T-cell (primary cell): ENCODE data around the gene CLSTN2. TPM values are rescaled to one million over a fixed set of nuclear protein-coding genes. Genes with fewer than 3 reads are reported as not detected.

Experiments
- ATAC-seq, 4 experiments: fragments of 200-7000 bp in 3 of 4; fragments of 150-1000 bp in 1 of 4; cut with Tn5 transposase; replicated peaks in 1 of 4; 1 replicate in 3 of 4; 2 replicates in 1 of 4; pipeline ENCODE4 v1.10.0; 2021; ENCODE audit warnings: moderate library complexity in 3 of 4, mild to moderate bottlenecking in 2 of 4, moderate number of reproducible peaks in 1 of 4
- CTCF ChIA-PET, 2 donors: fragments of 300-600 bp; sonication (Branson Sonifier 250); formaldehyde crosslinking; loops; one replicate each; lab custom pipeline; 2022; ENCODE audit warnings: antibody characterized with exemption in 2 of 2; lab: Charles Lee
- POLR2A ChIA-PET, 2 donors: fragments of 300-600 bp; sonication (Branson Sonifier 250); formaldehyde crosslinking; loops; one replicate each; lab custom pipeline; 2022; ENCODE audit warnings: antibody characterized with exemption in 2 of 2; lab: Charles Lee
- DNase-seq, 35 experiments: peaks; one replicate each; pipeline versions ENCODE4 v3.0.0 to v3.0.0-alpha.2; 2013 to 2023
- H3K27ac ChIP-seq: one replicate; pipeline ENCODE4 v1.5.1; 2013; ENCODE audit warnings: low read length
- H3K27me3 ChIP-seq, 2 experiments: replicated peaks in 1 of 2; 1 replicate in 1 of 2; 2 replicates in 1 of 2; pipeline versions ENCODE4 v1.6.1 to v1.7.0; 2013; ENCODE audit warnings: low read length in 1 of 2, mixed read lengths in 1 of 2; ENCODE audit not compliant: control insufficient read depth in 2 of 2, insufficient read depth in 2 of 2; ENCODE audit errors: extremely low read depth in 1 of 2
- H3K36me3 ChIP-seq, 2 donors: 1 replicate in 1 of 2; 2 replicates in 1 of 2; pipeline versions ENCODE4 v1.6.1 to v1.7.0; 2013; ENCODE audit warnings: low read length in 1 of 2; ENCODE audit not compliant: control insufficient read depth in 2 of 2, insufficient read depth in 1 of 2; ENCODE audit errors: extremely low read depth in 1 of 2
- H3K4me1 ChIP-seq, 2 experiments: 1 replicate in 1 of 2; 2 replicates in 1 of 2; pipeline versions ENCODE4 v1.6.1 to v1.7.0; 2013; ENCODE audit warnings: low read length in 2 of 2, mixed read lengths in 1 of 2; ENCODE audit not compliant: insufficient read depth in 2 of 2, control insufficient read depth in 1 of 2; ENCODE audit errors: extremely low read depth in 1 of 2
- H3K4me3 ChIP-seq, 2 donors: 1 replicate in 1 of 2; 2 replicates in 1 of 2; pipeline versions ENCODE4 v1.5.1 to v1.7.0; 2013; ENCODE audit warnings: mild to moderate bottlenecking in 2 of 2, low read length in 1 of 2, moderate library complexity in 1 of 2; ENCODE audit not compliant: control insufficient read depth in 1 of 2; ENCODE audit errors: extremely low read depth in 1 of 2
- H3K9me3 ChIP-seq: 2 replicates; pipeline ENCODE4 v1.7.0; 2013
- H3K27ac Mint-ChIP-seq, 2 donors: one replicate each; pipeline ENCODE4 v1.8.0; 2020 to 2021; ENCODE audit warnings: mild to moderate bottlenecking in 2 of 2, mixed read lengths in 2 of 2
- H3K27me3 Mint-ChIP-seq, 2 donors: one replicate each; pipeline ENCODE4 v1.8.0; 2021 to 2022; ENCODE audit warnings: mixed read lengths in 2 of 2
- H3K36me3 Mint-ChIP-seq: one replicate; pipeline ENCODE4 v1.8.0; 2021; ENCODE audit warnings: mixed read lengths
- H3K4me1 Mint-ChIP-seq, 3 donors: one replicate each; pipeline ENCODE4 v1.8.0; 2020 to 2022; ENCODE audit warnings: mixed read lengths in 3 of 3, mild to moderate bottlenecking in 1 of 3
- H3K4me3 Mint-ChIP-seq, 3 donors: one replicate each; pipeline ENCODE4 v1.8.0; 2020 to 2022; ENCODE audit warnings: mild to moderate bottlenecking in 3 of 3, mixed read lengths in 3 of 3, moderate library complexity in 3 of 3
- H3K9me3 Mint-ChIP-seq, 3 donors: one replicate each; pipeline ENCODE4 v1.8.0; 2020 to 2022; ENCODE audit warnings: mixed read lengths in 3 of 3
- WGBS: methylation state at CpG from one replicate; pipeline ENCODE4 v1.1.5; 2013; ENCODE audit warnings: missing lambda C conversion rate; ENCODE audit not compliant: insufficient coverage; 5-methylcytosine and 5-hydroxymethylcytosine counted together
- total RNA-seq, 35 experiments: library from RNA in 6 of 35; stranded (reverse) in 6 of 35; fragments of 120-200 nt in 1 of 35; gene quantifications; one replicate each; pipeline versions ENCODE4 v1.2.1 to v1.2.4 and lab custom pipeline; 2013 to 2026

CLSTN2 gene
- total RNA-seq, 5 donors from 2014 or later (not counting 1 experiment from before 2014, with no cell fraction given): under 0.01 to 0.12 (median 0.03) TPM; not detected in 2

DNA sequence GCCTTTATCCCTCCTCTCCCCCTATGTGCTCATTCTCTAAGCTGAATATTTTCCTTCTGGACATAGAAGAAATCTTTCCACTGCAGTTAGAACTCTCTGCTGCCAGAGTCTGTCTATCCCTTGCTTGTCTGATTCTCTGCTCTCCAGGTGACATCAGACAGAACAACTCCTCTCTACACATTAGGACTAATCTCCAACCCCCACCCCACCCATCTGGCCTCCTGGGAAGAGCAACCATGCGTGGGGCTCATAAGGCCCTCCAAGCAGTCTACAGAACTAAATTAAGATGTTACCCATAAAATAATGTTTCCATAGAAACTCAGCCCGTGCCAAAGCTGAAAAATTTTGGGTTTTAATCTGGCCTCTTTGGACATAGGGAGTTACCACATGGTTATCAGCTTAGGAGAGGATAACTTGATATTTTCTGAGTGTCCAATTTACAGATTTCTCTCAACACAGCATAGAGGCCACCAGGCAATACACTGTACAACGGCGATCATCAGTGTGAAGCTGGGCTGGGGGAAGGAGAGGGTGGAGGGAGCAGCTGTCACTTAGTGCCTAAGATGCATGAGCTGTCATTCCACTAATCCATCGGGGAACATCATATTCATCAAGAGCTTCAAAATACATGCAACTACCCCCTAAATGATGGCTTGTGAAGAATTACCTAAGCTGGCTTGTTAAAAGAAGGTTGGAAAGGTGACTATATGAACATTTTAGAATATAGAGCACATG lies 199.4 kb downstream of the CLSTN2 start:
- Mint-ChIP-seq H3K9me3 (no peaks in the 10 kb centered on the region), H3K36me3 (no peaks in the 10 kb centered on the region), H3K4me3 (no peak overlapping the region), H3K4me1 (no peaks in the 10 kb centered on the region), H3K27me3 (peaks cover 3 to 4% of the 10 kb centered on the region in 2 donors), H3K27ac (no peak overlapping the region)
- H3K27ac ChIP-seq: no peak overlapping the region
- POLR2A ChIA-PET: no interaction called here
- H3K9me3 ChIP-seq: no peaks in the 10 kb centered on the region
- DNase-seq (no peak), ATAC-seq (no peak)
- H3K27me3 ChIP-seq: no peaks in the 10 kb centered on the region
- CTCF ChIA-PET: no interaction called here
- no peak overlapping the region for H3K4me3 ChIP-seq
- no peaks in the 10 kb centered on the region for H3K4me1 ChIP-seq
- no peaks in the 10 kb centered on the region for H3K36me3 ChIP-seq
- no CpG with 5 or more reads among the region's 5 CpGs for WGBS

DNA sequence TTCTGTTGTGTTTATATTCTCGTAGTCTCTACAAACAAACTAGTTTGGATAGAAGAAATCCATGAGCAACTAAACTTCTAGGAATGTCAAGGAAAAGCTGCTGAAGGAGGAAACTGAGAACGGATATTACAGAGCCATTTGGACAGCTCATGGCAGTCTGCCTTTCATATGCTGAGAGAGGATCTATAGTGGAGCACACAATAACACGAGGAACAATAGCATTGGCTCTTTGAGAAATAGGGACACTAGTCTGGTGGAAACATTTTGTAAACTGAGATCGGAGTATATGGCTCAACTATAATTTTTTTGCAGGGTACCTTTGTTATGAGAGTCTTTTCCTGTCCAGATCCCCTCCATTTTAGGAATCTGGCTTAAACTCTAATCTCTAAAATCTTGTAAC lies 200.5 kb downstream of the CLSTN2 start:
- Histone ChIP-seq H3K4me3 (no peak overlapping the region), H3K9me3 (no peaks in the 10 kb centered on the region), H3K36me3 (no peaks in the 10 kb centered on the region), H3K27me3 (no peaks in the 10 kb centered on the region), H3K27ac (no peak overlapping the region), H3K4me1 (no peaks in the 10 kb centered on the region)
- Mint-ChIP-seq H3K4me1 (no peaks in the 10 kb centered on the region), H3K27ac (no peak overlapping the region), H3K4me3 (no peak overlapping the region), H3K9me3 (no peaks in the 10 kb centered on the region), H3K27me3 (peaks cover 3 to 4% of the 10 kb centered on the region in 2 donors), H3K36me3 (no peaks in the 10 kb centered on the region)
- ChIA-PET POLR2A (no interaction called here), CTCF (no interaction called here)
- ATAC-seq: no peak
- no peak for DNase-seq
- WGBS: 38% methylated on average over 1 of the region's 4 CpGs

DNA sequence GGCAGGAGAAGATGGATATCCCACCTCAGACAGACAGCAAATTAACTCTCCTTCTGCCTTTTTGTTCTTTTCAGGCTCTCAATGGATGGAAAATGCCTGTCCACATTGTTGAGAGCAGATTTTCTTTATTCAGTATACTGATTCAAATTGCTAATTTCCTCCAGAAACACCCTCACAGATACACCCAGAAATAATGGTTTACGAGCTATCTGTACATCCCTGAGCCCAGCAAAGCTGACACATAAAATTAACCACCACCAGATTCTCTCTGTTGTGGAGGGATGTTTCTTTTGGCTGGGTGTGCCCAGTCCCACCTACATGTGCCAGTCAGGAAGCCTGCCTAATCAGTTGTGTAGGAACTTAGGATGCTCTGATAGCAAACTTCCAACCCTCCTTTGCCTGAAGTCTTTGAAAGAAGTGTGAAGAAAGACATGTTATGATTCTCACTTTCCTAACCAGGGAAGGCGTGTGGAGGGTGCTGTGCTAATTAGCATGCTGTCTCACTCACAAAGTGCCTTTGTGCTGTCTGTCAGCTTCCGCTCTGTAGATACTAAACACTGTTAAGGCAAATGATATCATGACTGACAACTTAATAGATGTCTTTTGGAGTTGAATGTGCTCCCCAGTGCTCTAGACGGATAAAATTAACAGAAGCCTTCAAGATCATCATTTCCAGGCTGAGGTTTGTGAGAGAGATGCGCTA lies 208.5 kb downstream of the CLSTN2 start:
- no peak for DNase-seq
- Mint-ChIP-seq H3K4me3 (no peak overlapping the region), H3K9me3 (no peaks in the 10 kb centered on the region), H3K36me3 (no peaks in the 10 kb centered on the region), H3K27me3 (no peaks in the 10 kb centered on the region), H3K27ac (no peak overlapping the region), H3K4me1 (no peaks in the 10 kb centered on the region)
- Histone ChIP-seq H3K36me3 (no peaks in the 10 kb centered on the region), H3K4me3 (no peak overlapping the region), H3K27ac (no peak overlapping the region), H3K27me3 (no peaks in the 10 kb centered on the region), H3K4me1 (no peaks in the 10 kb centered on the region), H3K9me3 (no peaks in the 10 kb centered on the region)
- no peak for ATAC-seq
- WGBS: no CpG with 5 or more reads among the region's 5 CpGs
- ChIA-PET CTCF (no interaction called here), POLR2A (no interaction called here)

DNA sequence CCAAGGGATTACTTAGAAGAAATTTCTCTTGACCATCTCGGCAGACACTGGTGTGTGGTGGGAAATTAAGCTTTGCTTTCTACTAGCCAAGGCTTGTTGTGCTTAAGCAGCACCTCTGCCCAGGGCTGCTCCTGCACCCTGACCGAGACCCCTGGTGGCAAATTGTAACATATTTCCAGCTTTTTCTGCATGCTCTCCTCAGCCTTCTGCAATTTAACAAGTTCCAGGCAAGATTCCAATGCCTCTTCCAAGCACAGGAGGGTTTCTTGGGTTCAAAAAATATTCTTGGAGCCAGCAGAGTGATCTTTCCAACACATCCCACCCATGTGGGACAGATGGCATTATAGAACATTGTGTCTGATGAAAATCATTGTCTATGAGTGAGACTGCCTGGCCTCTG lies 210.5 kb downstream of the CLSTN2 start:
- no peaks in the 10 kb centered on the region for H3K36me3 ChIP-seq
- H3K9me3 ChIP-seq: no peaks in the 10 kb centered on the region
- DNase-seq (no peak), ATAC-seq (no peak)
- H3K4me1 Mint-ChIP-seq: no peaks in the 10 kb centered on the region
- no peaks in the 10 kb centered on the region for H3K27me3 Mint-ChIP-seq
- ChIA-PET CTCF (no interaction called here), POLR2A (no interaction called here)
- no peaks in the 10 kb centered on the region for H3K9me3 Mint-ChIP-seq
- H3K27ac Mint-ChIP-seq: no peak overlapping the region
- H3K27me3 ChIP-seq: no peaks in the 10 kb centered on the region
- no peak overlapping the region for H3K4me3 Mint-ChIP-seq
- WGBS: 83% methylated on average over 1 of the region's 2 CpGs
- H3K27ac ChIP-seq: no peak overlapping the region
- H3K36me3 Mint-ChIP-seq: no peaks in the 10 kb centered on the region
- H3K4me1 ChIP-seq: no peaks in the 10 kb centered on the region
- no peak overlapping the region for H3K4me3 ChIP-seq

DNA sequence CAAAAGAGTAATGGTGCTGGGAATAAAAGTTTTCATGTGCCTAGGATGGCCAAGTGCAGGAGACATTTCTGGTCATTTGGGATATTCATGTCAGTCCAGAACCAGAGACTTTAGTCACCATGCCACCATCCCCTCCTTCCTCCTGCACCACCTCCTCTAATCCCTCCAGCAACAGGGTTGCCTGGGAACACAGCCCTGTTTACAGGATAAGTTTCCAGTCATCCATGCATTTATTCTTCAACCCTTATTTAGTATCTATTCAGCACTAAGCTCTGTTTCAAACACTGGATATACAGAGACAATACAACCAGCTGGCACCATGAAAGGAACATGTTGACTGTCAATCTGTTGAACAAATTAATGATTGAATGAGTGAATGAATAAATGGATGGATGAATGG lies 211.7 kb downstream of the CLSTN2 start:
- DNase-seq (no peak), ATAC-seq (no peak)
- no peak overlapping the region for H3K4me3 Mint-ChIP-seq
- ChIA-PET CTCF (no interaction called here), POLR2A (no interaction called here)
- no peaks in the 10 kb centered on the region for H3K27me3 ChIP-seq
- H3K4me1 Mint-ChIP-seq: no peaks in the 10 kb centered on the region
- no peak overlapping the region for H3K27ac Mint-ChIP-seq
- no peaks in the 10 kb centered on the region for H3K36me3 Mint-ChIP-seq
- H3K27ac ChIP-seq: no peak overlapping the region
- H3K36me3 ChIP-seq: no peaks in the 10 kb centered on the region
- no peak overlapping the region for H3K4me3 ChIP-seq
- H3K9me3 ChIP-seq: no peaks in the 10 kb centered on the region
- H3K27me3 Mint-ChIP-seq: no peaks in the 10 kb centered on the region
- H3K9me3 Mint-ChIP-seq: no peaks in the 10 kb centered on the region
- no peaks in the 10 kb centered on the region for H3K4me1 ChIP-seq

DNA sequence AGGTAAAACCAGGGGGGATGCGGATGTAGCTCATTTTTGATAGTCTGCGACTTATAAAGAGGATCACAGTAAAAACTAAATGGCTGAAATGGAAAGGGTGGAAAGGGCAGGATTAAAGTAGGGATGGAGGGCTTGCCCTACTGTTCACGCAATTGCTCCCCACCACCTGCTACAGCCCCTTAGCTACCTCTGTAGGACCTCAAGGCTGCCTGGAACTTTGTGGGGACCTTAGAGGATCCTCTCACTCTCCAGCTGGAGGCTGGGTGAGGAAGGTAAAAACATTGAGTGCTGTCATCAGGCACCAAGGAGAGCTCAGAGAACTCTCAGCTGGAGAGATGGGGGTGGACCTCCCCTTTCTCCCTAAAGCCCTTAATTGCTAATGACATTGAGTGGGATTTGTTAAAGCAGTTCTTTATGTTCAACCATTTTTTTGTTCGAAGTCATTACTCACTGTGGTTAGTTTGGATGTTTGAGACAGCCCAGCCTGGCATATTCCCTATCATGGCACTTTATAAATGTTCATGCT lies 213.0 kb downstream of the CLSTN2 start:
- no peak for DNase-seq
- no peaks in the 10 kb centered on the region for H3K27me3 ChIP-seq
- Mint-ChIP-seq H3K27me3 (no peaks in the 10 kb centered on the region), H3K9me3 (no peaks in the 10 kb centered on the region), H3K4me3 (no peak overlapping the region), H3K27ac (no peak overlapping the region), H3K36me3 (no peaks in the 10 kb centered on the region), H3K4me1 (no peaks in the 10 kb centered on the region)
- WGBS: 100% methylated on average over 1 of the region's 4 CpGs
- no peaks in the 10 kb centered on the region for H3K9me3 ChIP-seq
- H3K4me1 ChIP-seq: no peaks in the 10 kb centered on the region
- no peaks in the 10 kb centered on the region for H3K36me3 ChIP-seq
- H3K27ac ChIP-seq: no peak overlapping the region
- ChIA-PET POLR2A (no interaction called here), CTCF (no interaction called here)
- no peak overlapping the region for H3K4me3 ChIP-seq
- no peak for ATAC-seq
